CD14-positive monocyte (primary cell): ENCODE results near the gene KCNMB1. TPM values are rescaled to one million over a fixed set of nuclear protein-coding genes. Genes with fewer than 3 reads are reported as not detected.

Source experiments
- DNase-seq, 3 donors: peaks; one replicate each; pipeline ENCODE4 v3.0.0-alpha.2; 2011 to 2022
- H2AFZ ChIP-seq: 2 replicates; pipeline ENCODE4 v1.6.0; 2012; ENCODE audit warnings: mild to moderate bottlenecking, low read depth, low read length, inconsistent platforms; ENCODE audit not compliant: insufficient read depth, poor library complexity, severe bottlenecking
- H3K27ac ChIP-seq, 2 donors: 1 replicate in 1 of 2; 2 replicates in 1 of 2; pipeline ENCODE4 v1.5.1; 2012 to 2013; ENCODE audit warnings: low read length in 2 of 2, control low read depth in 1 of 2, inconsistent platforms in 1 of 2, low read depth in 1 of 2, mild to moderate bottlenecking in 1 of 2
- H3K27me3 ChIP-seq, 2 donors: one replicate each; pipeline versions ENCODE4 v1.6.0 to v1.6.1; 2011 to 2013; ENCODE audit warnings: low read length in 2 of 2; ENCODE audit not compliant: control insufficient read depth in 2 of 2, insufficient read depth in 2 of 2
- H3K36me3 ChIP-seq, 2 donors: replicated peaks in 1 of 2; 1 replicate in 1 of 2; 2 replicates in 1 of 2; pipeline versions ENCODE4 v1.5.1 to v1.6.1; 2012 to 2013; ENCODE audit warnings: low read length in 2 of 2, control low read depth in 1 of 2, inconsistent platforms in 1 of 2, mild to moderate bottlenecking in 1 of 2; ENCODE audit not compliant: insufficient read depth in 2 of 2, control insufficient read depth in 1 of 2
- H3K4me1 ChIP-seq, 2 donors: 1 replicate in 1 of 2; 2 replicates in 1 of 2; pipeline versions ENCODE4 v1.5.1 to v1.6.1; 2012 to 2013; ENCODE audit warnings: low read length in 2 of 2, control low read depth in 1 of 2, inconsistent platforms in 1 of 2, mild to moderate bottlenecking in 1 of 2, moderate library complexity in 1 of 2; ENCODE audit not compliant: insufficient read depth in 2 of 2, control insufficient read depth in 1 of 2
- H3K4me2 ChIP-seq: replicated peaks from 2 replicates; pipeline ENCODE3; 2012; ENCODE audit warnings: low read length, moderate library complexity, mild to moderate bottlenecking; ENCODE audit not compliant: poor library complexity, severe bottlenecking; ENCODE audit errors: extremely low read depth
- H3K4me3 ChIP-seq, 3 experiments: fragments of 200-600 bp in 1 of 3; sonication (generic) in 1 of 3; replicated peaks in 1 of 3; 1 replicate in 2 of 3; 2 replicates in 1 of 3; pipeline ENCODE4 v1.5.1; 2011 to 2013; ENCODE audit warnings: low read length in 3 of 3, mild to moderate bottlenecking in 3 of 3, control low read depth in 2 of 3, low read depth in 2 of 3, inconsistent platforms in 1 of 3, moderate library complexity in 1 of 3
- H3K79me2 ChIP-seq: 2 replicates; pipeline ENCODE4 v1.6.0; 2012; ENCODE audit warnings: mild to moderate bottlenecking, control low read depth, inconsistent platforms, low read length, moderate library complexity; ENCODE audit not compliant: insufficient read depth
- H3K9ac ChIP-seq: 2 replicates; pipeline ENCODE4 v1.6.0; 2017; ENCODE audit warnings: low read length, mild to moderate bottlenecking; ENCODE audit not compliant: insufficient read depth, poor library complexity, severe bottlenecking
- H3K9me3 ChIP-seq, 2 donors: replicated peaks in 1 of 2; 1 replicate in 1 of 2; 2 replicates in 1 of 2; pipeline versions ENCODE4 v1.5.1 to v1.6.1; 2012 to 2013; ENCODE audit warnings: low read length in 2 of 2, control low read depth in 1 of 2; ENCODE audit not compliant: control insufficient read depth in 1 of 2, insufficient read depth in 1 of 2
- H4K20me1 ChIP-seq: 2 replicates; pipeline ENCODE4 v1.6.0; 2012; ENCODE audit warnings: mild to moderate bottlenecking, low read length, control low read depth, moderate library complexity; ENCODE audit not compliant: insufficient read depth
- H3K27ac Mint-ChIP-seq, 7 donors: one replicate each; pipeline ENCODE4 v1.8.0; 2020; ENCODE audit warnings: mild to moderate bottlenecking in 7 of 7, mixed read lengths in 7 of 7, moderate library complexity in 6 of 7, inconsistent platforms in 2 of 7
- H3K27me3 Mint-ChIP-seq, 3 donors: one replicate each; pipeline ENCODE4 v1.8.0; 2021 to 2022; ENCODE audit warnings: low read depth in 3 of 3, mild to moderate bottlenecking in 3 of 3, mixed read lengths in 3 of 3, moderate library complexity in 3 of 3, inconsistent platforms in 1 of 3
- H3K36me3 Mint-ChIP-seq, 2 donors: one replicate each; pipeline ENCODE4 v1.8.0; 2020; ENCODE audit warnings: mixed read lengths in 2 of 2, inconsistent platforms in 1 of 2, mild to moderate bottlenecking in 1 of 2
- H3K4me1 Mint-ChIP-seq: one replicate; pipeline ENCODE4 v1.8.0; 2020; ENCODE audit warnings: mild to moderate bottlenecking, mixed read lengths
- H3K4me3 Mint-ChIP-seq, 2 donors: one replicate each; pipeline ENCODE4 v1.8.0; 2020; ENCODE audit warnings: mild to moderate bottlenecking in 2 of 2, mixed read lengths in 2 of 2, moderate library complexity in 1 of 2
- H3K9me3 Mint-ChIP-seq, 7 donors: one replicate each; pipeline ENCODE4 v1.8.0; 2020 to 2022; ENCODE audit warnings: mixed read lengths in 7 of 7, mild to moderate bottlenecking in 6 of 7, moderate library complexity in 6 of 7, inconsistent platforms in 2 of 7
- WGBS: methylation state at CpG from one replicate; pipeline ENCODE4 v1.1.5; 2013; ENCODE audit warnings: missing lambda C conversion rate; ENCODE audit not compliant: insufficient coverage; 5-methylcytosine and 5-hydroxymethylcytosine counted together
- intact Hi-C, 2 donors: fragments of 100-400 bp; cut with micrococcal nuclease; formaldehyde crosslinking; loops; one replicate each; pipeline versions ENCODE4 v1.15.0 to v1.15.1; 2023
- polyA plus RNA-seq, 3 donors: library from polyadenylated mRNA; depleted of rRNA in 1 of 3; unstranded in 2 of 3; stranded (reverse) in 1 of 3; fragments of 300-500 nt in 2 of 3; fragments of >200 nt in 1 of 3; fragmentation: Illumina TruSeq in 2 of 3; gene quantifications; 1 replicate in 2 of 3; 2 replicates in 1 of 3; pipeline ENCODE4 v1.2.3, GENCODE V29; 2012 to 2021
- TF ChIP-seq, protein P1 (sequence below): fragments of 200-600 bp; IDR thresholded peaks from one replicate; pipeline ENCODE4 v1.8.0; 2022; ENCODE audit warnings: antibody characterized with exemption, mild to moderate bottlenecking

Gene KCNMB1
- polyA plus RNA-seq, 3 donors: 0.79 to 20.8 (median 1.2) TPM

DNA sequence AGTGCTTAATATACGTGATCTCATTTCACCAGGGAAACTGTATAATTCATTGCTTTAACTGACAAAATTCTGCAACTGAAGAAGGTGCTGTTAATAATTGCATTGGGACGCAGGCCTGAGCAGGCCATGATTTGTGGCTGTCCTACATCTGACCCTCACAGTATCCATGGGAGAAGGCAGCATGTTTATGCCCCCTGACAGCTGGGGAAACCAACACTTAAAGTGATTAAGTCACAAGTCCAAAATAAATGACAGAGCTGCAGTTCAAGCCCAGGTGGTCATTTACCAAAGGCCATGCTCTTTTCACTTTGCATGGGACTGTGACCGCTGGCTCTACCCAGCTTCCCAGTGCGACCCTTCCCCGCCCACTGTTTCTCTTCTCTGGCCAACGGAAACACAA, 30.5 kb upstream of the KCNMB1 start:
- peaks cover 4% of the 10 kb centered on the region in 2 donors for H3K4me1 ChIP-seq
- no peak overlapping the region for H2AFZ ChIP-seq
- no peak overlapping the region for H3K27ac Mint-ChIP-seq
- DNase-seq: no peak
- peaks cover 0 to 3% (median 2%) of the 10 kb centered on the region in 3 donors for H3K27me3 Mint-ChIP-seq
- no peak overlapping the region for H3K4me3 Mint-ChIP-seq
- no peaks in the 10 kb centered on the region for H4K20me1 ChIP-seq
- H3K4me2 ChIP-seq: no peak overlapping the region
- TF ChIP-seq, protein P1, sequence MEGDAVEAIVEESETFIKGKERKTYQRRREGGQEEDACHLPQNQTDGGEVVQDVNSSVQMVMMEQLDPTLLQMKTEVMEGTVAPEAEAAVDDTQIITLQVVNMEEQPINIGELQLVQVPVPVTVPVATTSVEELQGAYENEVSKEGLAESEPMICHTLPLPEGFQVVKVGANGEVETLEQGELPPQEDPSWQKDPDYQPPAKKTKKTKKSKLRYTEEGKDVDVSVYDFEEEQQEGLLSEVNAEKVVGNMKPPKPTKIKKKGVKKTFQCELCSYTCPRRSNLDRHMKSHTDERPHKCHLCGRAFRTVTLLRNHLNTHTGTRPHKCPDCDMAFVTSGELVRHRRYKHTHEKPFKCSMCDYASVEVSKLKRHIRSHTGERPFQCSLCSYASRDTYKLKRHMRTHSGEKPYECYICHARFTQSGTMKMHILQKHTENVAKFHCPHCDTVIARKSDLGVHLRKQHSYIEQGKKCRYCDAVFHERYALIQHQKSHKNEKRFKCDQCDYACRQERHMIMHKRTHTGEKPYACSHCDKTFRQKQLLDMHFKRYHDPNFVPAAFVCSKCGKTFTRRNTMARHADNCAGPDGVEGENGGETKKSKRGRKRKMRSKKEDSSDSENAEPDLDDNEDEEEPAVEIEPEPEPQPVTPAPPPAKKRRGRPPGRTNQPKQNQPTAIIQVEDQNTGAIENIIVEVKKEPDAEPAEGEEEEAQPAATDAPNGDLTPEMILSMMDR: no peak
- no peaks in the 10 kb centered on the region for H3K36me3 ChIP-seq
- H3K4me1 Mint-ChIP-seq: peaks cover 14% of the 10 kb centered on the region
- no peak overlapping the region for H3K4me3 ChIP-seq
- no peaks in the 10 kb centered on the region for H3K9me3 Mint-ChIP-seq
- H3K27ac ChIP-seq: no peak overlapping the region
- no peaks in the 10 kb centered on the region for H3K9me3 ChIP-seq
- H3K27me3 ChIP-seq: no peaks in the 10 kb centered on the region
- WGBS: 46% methylated on average over 6 of the region's 6 CpGs
- intact Hi-C loops: loop anchor here (5.0 to 10.0 kb wide), 2 partner anchors 152 to 315 kb away; partner anchors contain the start of gene FOXI1 (in 1 of the 2)
- no peaks in the 10 kb centered on the region for H3K79me2 ChIP-seq
- no peaks in the 10 kb centered on the region for H3K36me3 Mint-ChIP-seq
- H3K9ac ChIP-seq: no peak overlapping the region

DNA sequence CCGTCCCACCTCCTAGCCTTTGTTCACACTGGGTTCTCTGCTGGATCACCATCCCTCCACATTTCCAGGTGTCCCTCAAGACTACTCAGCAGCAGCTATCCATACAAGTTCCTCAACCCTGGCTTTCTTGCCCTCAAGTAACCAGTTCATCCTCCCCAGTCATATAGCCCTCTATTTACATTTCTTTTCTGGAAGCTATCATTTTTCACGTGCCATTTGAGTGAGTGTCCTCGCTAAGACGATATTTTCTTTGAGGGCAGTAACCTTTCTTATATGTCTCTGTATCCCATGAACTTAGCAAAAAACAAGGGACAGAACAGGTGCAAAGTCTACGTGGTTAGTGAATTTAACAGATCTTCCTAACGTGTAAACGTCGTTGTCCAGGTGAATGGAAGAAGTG, 29.6 kb upstream of the KCNMB1 start:
- Histone ChIP-seq H2AFZ (no peak overlapping the region), H3K36me3 (no peaks in the 10 kb centered on the region), H3K79me2 (no peaks in the 10 kb centered on the region), H3K27me3 (no peaks in the 10 kb centered on the region), H4K20me1 (no peaks in the 10 kb centered on the region), H3K4me1 (peaks cover 4% of the 10 kb centered on the region in 2 donors), H3K4me3 (no peak overlapping the region), H3K9ac (no peak overlapping the region), H3K9me3 (no peaks in the 10 kb centered on the region), H3K27ac (no peak overlapping the region), H3K4me2 (no peak overlapping the region)
- 100% methylated on average over 1 of the region's 8 CpGs for WGBS
- Mint-ChIP-seq H3K4me1 (peaks cover 14% of the 10 kb centered on the region), H3K27ac (no peak overlapping the region), H3K9me3 (no peaks in the 10 kb centered on the region), H3K36me3 (no peaks in the 10 kb centered on the region), H3K27me3 (peaks cover 0 to 3% (median 2%) of the 10 kb centered on the region in 3 donors), H3K4me3 (no peak overlapping the region)
- TF ChIP-seq, protein P1: no peak
- intact Hi-C loops: loop anchor here in 1 of 2 donors (10.0 kb wide), 1 partner anchor 314 kb away; the partner anchor contains the start of gene FOXI1
- DNase-seq: no peak
